Measurements from ENCODE around the gene REPIN1.

The REPIN1 gene

DNA sequence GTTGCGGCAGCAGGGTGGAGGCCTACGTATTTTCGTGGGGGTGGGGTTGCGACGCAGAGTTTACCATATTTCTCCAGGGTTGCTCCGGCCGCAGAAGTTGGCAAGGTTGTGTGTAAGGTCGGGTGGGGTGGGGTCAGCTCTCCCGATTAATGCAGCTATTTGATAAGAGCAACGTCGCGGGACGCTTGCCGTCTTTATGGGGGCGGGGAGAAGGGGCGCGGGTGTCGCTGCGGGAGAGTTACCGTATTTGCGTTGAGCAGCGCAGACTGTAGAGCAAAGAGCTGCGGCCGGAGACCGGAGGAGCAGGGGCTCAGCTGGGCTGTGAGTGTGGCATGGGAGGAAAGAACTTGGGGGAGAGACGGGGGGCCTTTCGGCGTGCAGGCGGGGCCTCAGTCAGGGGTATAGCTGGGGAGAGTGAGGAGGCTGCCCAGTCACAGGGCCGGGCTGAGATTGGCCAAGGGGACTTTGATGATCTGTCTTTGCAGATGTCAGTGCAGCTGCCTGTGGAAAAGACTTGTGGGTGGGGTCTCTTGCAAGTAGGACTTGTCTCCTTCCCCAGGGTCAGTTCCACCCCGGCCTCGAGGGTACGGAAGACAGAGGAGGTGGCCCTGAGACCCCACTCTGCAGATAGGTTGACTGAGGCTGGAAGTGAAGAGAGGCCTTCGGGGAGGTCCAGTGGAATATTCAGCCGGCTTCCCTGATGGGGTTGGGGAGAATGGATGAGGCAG lies 37.1 kb downstream of the REPIN1 start:
- DNase-seq (ENCODE audit: low read depth): no peak
- H3K4me3 ChIP-seq (ENCODE audit: low read depth, low read length): peak overlapping the region; percentile 67
- TF ChIP-seq, protein P1, sequence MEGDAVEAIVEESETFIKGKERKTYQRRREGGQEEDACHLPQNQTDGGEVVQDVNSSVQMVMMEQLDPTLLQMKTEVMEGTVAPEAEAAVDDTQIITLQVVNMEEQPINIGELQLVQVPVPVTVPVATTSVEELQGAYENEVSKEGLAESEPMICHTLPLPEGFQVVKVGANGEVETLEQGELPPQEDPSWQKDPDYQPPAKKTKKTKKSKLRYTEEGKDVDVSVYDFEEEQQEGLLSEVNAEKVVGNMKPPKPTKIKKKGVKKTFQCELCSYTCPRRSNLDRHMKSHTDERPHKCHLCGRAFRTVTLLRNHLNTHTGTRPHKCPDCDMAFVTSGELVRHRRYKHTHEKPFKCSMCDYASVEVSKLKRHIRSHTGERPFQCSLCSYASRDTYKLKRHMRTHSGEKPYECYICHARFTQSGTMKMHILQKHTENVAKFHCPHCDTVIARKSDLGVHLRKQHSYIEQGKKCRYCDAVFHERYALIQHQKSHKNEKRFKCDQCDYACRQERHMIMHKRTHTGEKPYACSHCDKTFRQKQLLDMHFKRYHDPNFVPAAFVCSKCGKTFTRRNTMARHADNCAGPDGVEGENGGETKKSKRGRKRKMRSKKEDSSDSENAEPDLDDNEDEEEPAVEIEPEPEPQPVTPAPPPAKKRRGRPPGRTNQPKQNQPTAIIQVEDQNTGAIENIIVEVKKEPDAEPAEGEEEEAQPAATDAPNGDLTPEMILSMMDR (IDR thresholded peaks at IDR 0.05; ENCODE audit: low read depth, low read length, missing control alignments): no peak

DNA sequence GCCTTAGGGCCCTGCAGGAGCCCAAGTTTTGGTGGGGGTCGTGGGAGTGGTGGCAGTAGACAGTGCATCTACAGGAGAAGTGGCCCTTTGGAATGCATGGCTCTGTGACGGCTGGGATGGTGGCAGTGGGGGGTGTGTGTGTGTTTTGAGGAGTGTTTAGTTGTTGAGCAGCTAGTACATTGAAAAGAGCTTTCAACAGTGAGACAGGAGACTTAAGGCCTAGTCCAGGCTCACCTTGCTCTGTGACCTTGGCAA lies 37.6 kb downstream of the REPIN1 start:
- TF ChIP-seq, protein P1 (IDR thresholded peaks at IDR 0.05; ENCODE audit: low read depth, low read length, missing control alignments): no peak
- no peak for DNase-seq (ENCODE audit: low read depth)
- peak overlapping the region; percentile 67 for H3K4me3 ChIP-seq (ENCODE audit: low read depth, low read length)

DNA sequence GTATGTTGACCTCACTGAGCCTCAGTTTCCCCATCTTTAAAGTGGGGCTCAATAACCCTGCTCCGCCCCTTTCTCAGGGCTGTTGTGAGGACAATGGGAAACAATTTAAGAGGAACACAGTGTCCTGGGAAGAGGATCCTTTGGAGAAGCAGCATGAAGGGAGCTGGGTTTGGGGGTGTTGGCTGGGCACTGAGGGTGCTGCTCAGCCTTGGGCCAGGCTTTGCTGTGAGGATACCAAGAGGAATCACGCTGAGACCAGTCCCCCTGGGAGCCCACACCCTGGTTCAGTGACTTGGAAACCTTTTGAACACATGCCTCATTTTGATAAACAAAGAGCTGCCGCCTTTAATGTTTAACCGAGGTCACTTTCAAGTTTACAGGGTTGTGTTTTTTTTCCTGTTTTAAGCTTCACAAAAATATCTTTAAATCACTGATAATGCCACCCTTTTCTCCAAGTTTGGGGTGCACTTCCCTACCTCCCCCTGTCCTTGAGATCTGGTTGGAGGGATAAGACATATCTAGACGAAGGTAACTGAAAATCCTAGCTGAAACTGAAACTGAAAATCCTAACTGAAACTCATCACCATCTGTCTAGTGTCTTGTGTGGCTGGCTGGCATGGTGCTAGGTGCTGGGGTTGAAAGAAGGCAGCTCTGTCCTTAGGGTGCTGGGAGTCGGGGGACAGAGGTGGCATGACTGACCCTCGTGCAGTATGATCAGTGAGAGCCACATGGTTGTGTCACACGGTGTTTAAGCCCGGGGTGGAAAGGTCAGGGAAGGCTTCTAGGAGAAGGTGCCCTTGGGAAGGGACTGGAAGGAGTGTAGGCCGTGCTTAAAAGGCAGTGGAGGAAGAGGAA lies 38.2 kb downstream of the REPIN1 start:
- DNase-seq (ENCODE audit: low read depth): peak; percentile 59
- TF ChIP-seq, protein P1 (IDR thresholded peaks at IDR 0.05; ENCODE audit: low read depth, low read length, missing control alignments): no peak
- peak overlapping the region; percentile 67 for H3K4me3 ChIP-seq (ENCODE audit: low read depth, low read length)

DNA sequence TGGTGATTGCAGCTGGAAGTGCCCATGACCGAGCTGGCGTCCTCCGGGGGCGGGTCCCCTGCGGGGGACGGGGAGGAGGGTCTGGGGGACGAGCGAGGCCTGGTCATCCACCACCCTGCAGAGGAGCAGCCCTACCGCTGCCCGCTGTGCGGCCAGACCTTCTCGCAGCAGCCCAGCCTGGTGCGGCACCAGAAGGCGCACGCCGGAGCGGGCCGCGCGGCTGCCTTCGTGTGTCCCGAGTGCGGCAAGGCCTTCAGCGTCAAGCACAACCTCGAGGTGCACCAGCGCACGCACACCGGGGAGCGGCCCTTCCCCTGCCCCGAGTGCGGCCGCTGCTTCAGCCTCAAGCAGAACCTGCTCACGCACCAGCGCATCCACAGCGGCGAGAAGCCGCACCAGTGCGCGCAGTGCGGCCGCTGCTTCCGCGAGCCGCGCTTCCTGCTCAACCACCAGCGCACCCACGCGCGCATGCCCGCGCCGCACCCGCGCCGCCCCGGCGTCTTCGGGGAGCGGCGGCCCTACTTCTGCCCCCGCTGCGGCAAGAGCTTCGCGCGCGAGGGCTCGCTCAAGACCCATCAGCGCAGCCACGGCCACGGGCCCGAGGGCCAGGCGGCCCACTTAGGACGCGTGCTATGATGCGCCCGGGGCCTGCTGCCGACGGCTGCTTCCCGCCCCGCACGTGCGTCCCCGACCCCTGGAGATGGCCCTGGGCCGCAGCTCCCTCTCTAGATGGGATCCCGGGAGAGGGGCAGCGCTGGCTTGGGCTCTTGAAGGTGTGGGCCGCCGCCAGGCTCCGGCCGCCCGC lies 39.2 kb downstream of the REPIN1 start:
- no peak overlapping the region for H3K4me3 ChIP-seq (ENCODE audit: low read depth, low read length)
- TF ChIP-seq, protein P1 (IDR thresholded peaks at IDR 0.05; ENCODE audit: low read depth, low read length, missing control alignments): no peak
- DNase-seq (ENCODE audit: low read depth): no peak

DNA sequence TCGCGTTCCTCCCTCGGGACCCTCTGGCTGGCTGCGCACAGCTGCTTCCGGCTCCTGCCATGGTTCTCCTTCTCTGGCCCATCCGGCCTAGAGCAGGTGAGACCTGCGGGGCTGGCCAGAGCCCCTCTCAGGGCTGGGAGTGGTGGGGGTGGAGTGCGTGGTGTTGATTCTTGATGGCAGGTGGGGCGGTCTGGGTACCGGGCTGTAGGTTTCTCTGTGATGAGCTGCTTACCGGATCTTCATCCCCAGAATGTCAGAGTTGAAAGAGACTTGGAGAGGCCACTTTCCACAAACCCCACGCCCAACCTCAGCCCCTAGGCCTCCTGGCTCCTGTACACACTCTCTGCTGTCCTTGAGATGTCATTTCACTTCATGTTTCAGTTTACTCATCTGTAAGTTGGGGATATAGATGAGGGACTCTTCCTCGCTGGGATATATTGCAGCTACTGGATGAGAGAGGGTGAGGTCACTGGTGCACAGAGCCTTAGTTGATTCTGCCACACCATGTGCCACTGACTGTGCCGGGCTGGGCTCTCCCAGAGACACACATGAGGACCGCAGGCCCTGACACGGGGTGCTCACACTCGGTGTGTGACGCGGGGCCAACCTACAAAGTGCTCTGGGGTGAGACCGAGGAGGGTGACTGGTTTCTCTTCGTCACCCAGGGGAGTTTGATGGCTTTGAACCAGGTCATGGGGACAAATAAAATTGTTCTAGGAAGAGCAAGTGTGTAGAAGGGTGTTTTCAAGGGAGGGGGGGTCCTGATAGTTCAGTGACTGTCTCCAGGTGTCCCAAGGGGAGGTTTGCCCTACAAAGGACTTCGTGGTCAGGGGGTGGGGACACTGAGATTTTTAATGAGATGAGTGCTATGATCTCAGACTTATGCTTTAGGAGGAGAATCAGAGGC lies 40.0 kb downstream of the REPIN1 start:
- H3K4me3 ChIP-seq (ENCODE audit: low read depth, low read length): no peak overlapping the region
- TF ChIP-seq, protein P1 (IDR thresholded peaks at IDR 0.05; ENCODE audit: low read depth, low read length, missing control alignments): no peak
- DNase-seq (ENCODE audit: low read depth): no peak

All from GM12864 (cell line).